ENCODE data around the gene TMPRSS9.

The TMPRSS9 gene

DNA sequence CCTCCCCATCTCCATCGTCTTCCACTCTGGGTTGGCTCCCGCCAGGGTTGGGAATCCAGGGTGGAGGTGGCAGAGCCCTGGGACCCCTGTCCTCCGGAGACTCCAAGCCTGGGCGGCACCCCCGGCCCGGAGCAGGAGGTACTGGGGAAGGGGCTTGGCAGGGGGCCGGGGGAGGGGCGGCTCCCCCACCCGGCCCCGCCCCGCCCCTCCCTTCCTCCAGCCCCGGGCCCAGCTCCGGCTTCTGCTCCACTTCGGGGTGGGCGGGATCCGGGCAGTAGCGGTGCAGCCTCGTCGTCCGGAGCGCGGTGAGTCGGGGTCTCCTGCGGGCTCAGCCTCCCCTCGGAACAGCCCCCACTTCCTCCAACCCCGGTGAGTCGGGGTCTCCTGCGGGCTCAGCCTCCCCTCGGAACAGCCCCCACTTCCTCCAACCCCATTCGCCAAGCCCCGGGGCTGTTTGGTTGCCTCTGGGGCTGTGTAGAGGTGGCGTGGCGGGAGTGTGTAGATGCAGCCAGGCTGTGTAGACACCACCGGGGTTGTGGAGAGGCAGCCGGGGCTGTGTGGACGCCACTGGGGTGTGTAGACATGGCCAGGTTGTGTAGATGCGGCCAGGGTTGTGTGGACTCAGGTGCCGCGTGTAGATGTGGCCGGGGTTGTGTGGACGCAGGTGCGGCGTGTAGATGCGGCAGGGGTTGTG is at the start of gene TMPRSS9:
Gene TMPRSS9 (plus strand): TSS at position 274 of the 694 bp plus-strand sequence. CDS start 29,521 bp downstream, outside the sequence.
- peaks cover 2% of the 10 kb centered on the region for H3K27me3 ChIP-seq (ENCODE audit: control insufficient read depth, insufficient read depth, low read length)
- H3K4me1 ChIP-seq (ENCODE audit: control insufficient read depth, insufficient read depth, low read length): no peaks in the 10 kb centered on the region
- H3K36me3 ChIP-seq (ENCODE audit: control insufficient read depth, insufficient read depth, low read length): no peaks in the 10 kb centered on the region
- H3K9me3 ChIP-seq (ENCODE audit: control insufficient read depth, insufficient read depth, low read length): no peaks in the 10 kb centered on the region
- peak within 1 kb of the TSS; percentile 19 for H3K4me3 ChIP-seq (ENCODE audit: low read depth, low read length)
- no peak within 1 kb of the TSS for H3K9ac ChIP-seq (ENCODE audit: low read depth, low read length)

DNA sequence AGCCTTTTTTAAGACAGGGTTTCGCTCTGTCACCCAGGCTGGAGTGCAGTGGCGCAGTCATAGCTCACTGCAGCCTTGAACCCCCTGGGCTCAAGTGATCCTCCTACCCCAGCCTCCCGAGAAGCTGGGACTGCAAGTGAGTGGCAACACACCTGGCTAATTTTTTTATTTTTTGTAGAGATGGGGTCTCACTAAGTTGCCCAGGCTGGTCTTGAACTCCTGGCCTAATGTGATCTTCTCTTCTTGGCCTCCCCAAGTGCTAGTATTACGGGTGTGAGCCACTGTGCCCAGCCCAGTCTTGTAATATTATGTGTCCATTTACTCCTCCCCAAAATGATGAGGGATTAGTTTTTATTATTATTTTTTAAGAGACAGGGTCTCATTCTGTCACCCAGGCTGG is 49.0 kb upstream of the TMPRSS9 start:
- peaks cover 5% of the 10 kb centered on the region for H3K9me3 ChIP-seq (ENCODE audit: control insufficient read depth, insufficient read depth, low read length)
- no peaks in the 10 kb centered on the region for H3K4me1 ChIP-seq (ENCODE audit: control insufficient read depth, insufficient read depth, low read length)
- no peak overlapping the region for H3K4me3 ChIP-seq (ENCODE audit: low read depth, low read length)
- peaks cover 12% of the 10 kb centered on the region for H3K27me3 ChIP-seq (ENCODE audit: control insufficient read depth, insufficient read depth, low read length)
- H3K9ac ChIP-seq (ENCODE audit: low read depth, low read length): no peak overlapping the region
- no peaks in the 10 kb centered on the region for H3K36me3 ChIP-seq (ENCODE audit: control insufficient read depth, insufficient read depth, low read length)

DNA sequence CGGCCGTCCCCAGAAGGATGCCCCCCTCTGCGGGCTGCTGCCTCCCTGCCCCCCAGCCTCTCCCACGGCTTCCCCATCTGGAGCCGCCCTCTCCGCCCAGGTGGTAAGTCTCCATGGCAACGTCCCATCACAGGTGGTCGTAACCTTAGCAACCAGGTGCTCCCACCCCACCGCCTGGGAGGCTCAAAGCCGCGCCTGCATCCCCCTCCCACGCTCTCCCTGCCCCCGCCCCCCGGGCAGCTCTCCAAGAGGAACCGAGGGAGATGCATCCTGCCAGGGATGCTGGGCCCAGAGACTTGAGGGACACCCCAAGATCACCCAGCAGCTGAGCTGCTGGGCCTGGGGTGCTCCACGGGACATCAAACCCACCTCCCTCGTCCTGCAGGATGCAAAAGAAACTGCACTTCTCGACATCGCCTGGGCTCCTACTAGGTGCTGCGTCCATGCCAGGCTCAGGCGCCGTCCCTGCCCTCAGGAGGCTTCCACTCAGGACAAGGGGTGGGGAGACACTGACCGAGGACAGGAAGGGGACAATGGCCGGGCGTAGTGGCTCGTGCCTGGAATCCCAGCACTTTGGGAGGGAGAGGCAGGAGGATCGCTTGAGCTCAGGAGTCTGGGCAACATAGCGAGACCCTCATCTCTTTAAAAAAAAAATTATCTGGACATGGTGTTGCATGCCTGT is 47.1 kb upstream of the TMPRSS9 start:
- peaks cover 5% of the 10 kb centered on the region for H3K9me3 ChIP-seq (ENCODE audit: control insufficient read depth, insufficient read depth, low read length)

DNA sequence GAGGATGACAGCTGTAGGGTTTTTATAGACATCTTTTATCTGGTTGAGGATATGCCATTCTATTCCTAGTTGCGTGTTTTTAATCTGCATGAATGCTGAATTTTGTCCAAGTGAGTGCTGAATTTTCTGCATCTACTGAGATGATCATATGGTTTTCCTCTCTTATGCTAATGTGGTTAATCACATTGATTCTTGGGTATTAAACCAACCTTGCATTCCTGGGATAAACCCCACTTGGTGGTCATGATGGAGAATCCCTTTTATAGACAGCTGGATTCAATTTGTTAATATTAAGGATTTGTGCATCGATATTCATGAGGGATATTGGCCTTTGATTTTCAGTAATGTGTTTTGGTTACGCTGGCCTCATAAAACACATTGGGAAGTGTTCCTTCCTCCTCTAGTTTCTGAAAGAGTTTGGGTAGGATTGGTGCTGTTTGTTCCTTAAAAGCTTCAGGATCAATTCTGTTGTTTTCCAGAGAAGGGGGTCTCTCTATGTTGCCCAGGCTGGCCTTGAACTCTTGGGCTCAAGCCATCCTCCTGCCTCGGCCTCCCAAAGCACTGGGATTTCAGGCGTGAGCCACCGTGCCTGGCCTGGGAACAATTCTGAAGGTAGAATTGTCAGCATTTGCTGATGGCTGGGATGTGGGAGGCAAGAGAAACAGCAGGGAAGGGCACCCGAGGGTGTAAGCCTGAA is 44.8 kb upstream of the TMPRSS9 start:
- Histone ChIP-seq H3K4me3 (ENCODE audit: low read depth, low read length) (no peak overlapping the region), H3K4me1 (ENCODE audit: control insufficient read depth, insufficient read depth, low read length) (no peaks in the 10 kb centered on the region), H3K27me3 (ENCODE audit: control insufficient read depth, insufficient read depth, low read length) (no peaks in the 10 kb centered on the region), H3K9ac (ENCODE audit: low read depth, low read length) (no peak overlapping the region), H3K36me3 (ENCODE audit: control insufficient read depth, insufficient read depth, low read length) (no peaks in the 10 kb centered on the region), H3K9me3 (ENCODE audit: control insufficient read depth, insufficient read depth, low read length) (peaks cover 5% of the 10 kb centered on the region)

More for the DNA sequence above, 47.1 kb upstream of the TMPRSS9 start:
- peaks cover 5% of the 10 kb centered on the region for H3K27me3 ChIP-seq (ENCODE audit: control insufficient read depth, insufficient read depth, low read length)
- no peaks in the 10 kb centered on the region for H3K36me3 ChIP-seq (ENCODE audit: control insufficient read depth, insufficient read depth, low read length)
- H3K4me3 ChIP-seq (ENCODE audit: low read depth, low read length): peak overlapping the region; percentile 18
- no peak overlapping the region for H3K9ac ChIP-seq (ENCODE audit: low read depth, low read length)
- H3K4me1 ChIP-seq (ENCODE audit: control insufficient read depth, insufficient read depth, low read length): no peaks in the 10 kb centered on the region

DNA sequence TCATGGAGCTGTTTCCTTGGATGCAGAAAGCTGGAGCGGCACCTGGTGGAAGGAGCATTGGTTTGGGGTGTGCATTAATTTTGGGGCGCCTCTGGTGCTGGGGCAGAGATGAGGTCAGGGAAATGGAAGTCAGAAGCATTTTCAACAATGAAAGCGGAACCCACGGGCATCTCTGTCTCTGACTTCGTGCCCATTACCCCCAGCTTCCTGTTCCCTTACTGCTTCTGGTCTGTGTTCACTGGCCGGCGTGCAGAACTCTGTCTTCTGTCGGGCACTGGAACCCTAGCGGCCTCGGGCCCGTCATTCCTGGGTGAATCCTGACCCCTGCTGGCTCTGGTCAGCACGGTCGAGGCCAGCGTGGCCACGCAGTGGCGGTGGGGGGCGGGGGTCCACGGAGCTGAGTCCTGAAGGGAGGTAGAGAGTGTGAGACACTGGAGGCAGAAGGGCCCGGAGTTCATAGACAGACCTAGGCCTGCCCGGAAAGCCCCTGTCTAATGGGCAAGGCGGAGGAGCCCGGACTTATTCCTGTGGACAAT is 44.2 kb upstream of the TMPRSS9 start:
- H3K27me3 ChIP-seq (ENCODE audit: control insufficient read depth, insufficient read depth, low read length): no peaks in the 10 kb centered on the region
- H3K9ac ChIP-seq (ENCODE audit: low read depth, low read length): no peak overlapping the region
- H3K4me3 ChIP-seq (ENCODE audit: low read depth, low read length): no peak overlapping the region
- H3K4me1 ChIP-seq (ENCODE audit: control insufficient read depth, insufficient read depth, low read length): no peaks in the 10 kb centered on the region
- H3K9me3 ChIP-seq (ENCODE audit: control insufficient read depth, insufficient read depth, low read length): peaks cover 5% of the 10 kb centered on the region
- H3K36me3 ChIP-seq (ENCODE audit: control insufficient read depth, insufficient read depth, low read length): no peaks in the 10 kb centered on the region

DNA sequence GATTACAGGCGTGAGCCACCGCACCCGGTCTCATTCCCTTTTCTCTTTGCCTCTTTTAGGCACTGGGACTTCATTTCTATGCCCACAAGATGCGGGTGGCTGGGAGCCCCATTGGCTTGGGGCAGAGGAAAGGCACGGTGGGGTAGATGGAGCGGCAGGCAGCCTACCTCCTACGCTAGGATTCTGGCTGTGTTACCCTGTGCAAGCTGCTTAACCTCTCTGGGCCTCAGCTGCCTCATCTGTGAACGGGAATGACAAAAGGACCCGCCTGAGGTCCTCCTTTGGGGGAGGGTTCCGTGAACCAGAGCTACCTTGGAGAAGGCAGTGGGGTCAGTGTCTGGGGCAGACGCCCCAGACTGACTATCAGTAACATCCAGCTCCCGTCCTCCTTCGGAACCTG is 42.8 kb upstream of the TMPRSS9 start:
- H3K4me3 ChIP-seq (ENCODE audit: low read depth, low read length): no peak overlapping the region
- H3K9ac ChIP-seq (ENCODE audit: low read depth, low read length): no peak overlapping the region
- H3K9me3 ChIP-seq (ENCODE audit: control insufficient read depth, insufficient read depth, low read length): peaks cover 5% of the 10 kb centered on the region
- no peaks in the 10 kb centered on the region for H3K27me3 ChIP-seq (ENCODE audit: control insufficient read depth, insufficient read depth, low read length)
- no peaks in the 10 kb centered on the region for H3K4me1 ChIP-seq (ENCODE audit: control insufficient read depth, insufficient read depth, low read length)
- H3K36me3 ChIP-seq (ENCODE audit: control insufficient read depth, insufficient read depth, low read length): peaks cover 4% of the 10 kb centered on the region

DNA sequence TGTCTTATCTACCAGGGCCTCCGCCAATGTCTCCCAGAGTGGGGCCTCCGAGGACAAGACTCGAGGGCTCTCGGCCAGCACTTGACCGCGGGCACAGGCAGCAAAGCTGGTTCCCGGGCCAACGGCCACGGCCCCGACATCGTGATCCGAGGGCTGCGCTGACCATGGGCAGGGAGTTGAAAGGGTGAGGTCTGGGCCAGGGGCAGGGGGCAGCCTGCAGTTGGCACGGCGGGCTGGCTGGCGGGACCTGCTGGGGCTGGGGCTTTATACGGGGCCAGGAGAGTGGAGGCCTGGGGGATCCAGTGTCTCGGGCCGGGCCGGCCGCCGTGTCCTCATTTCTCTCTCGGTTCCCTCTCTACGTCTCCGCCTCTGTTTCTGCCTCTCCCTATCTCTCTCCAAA is 42.3 kb upstream of the TMPRSS9 start:
- Histone ChIP-seq H3K9me3 (ENCODE audit: control insufficient read depth, insufficient read depth, low read length) (peaks cover 5% of the 10 kb centered on the region), H3K4me3 (ENCODE audit: low read depth, low read length) (no peak overlapping the region)

DNA sequence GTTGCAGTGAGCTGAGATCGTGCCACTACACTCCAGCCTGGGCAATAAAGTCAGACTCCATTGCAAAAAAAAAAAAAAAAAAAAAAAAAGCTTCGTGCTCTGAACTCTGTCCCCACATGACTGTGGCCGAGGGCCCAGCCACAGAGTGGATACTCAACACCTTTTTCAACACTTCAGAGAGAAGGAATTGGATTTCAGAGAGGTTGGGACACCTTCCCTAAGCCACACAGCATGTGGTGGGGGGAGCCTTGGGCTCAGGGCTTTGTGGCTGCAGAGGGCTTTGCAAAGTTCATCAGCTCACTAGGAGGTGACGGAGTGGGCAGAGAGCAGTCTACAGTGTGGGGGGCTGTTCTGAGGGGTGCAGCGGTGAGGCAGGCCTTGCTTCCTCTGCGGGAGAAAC is 41.1 kb upstream of the TMPRSS9 start:
- H3K9ac ChIP-seq (ENCODE audit: low read depth, low read length): no peak overlapping the region
- H3K4me3 ChIP-seq (ENCODE audit: low read depth, low read length): no peak overlapping the region
- H3K27me3 ChIP-seq (ENCODE audit: control insufficient read depth, insufficient read depth, low read length): no peaks in the 10 kb centered on the region
- H3K36me3 ChIP-seq (ENCODE audit: control insufficient read depth, insufficient read depth, low read length): peaks cover 6% of the 10 kb centered on the region
- peaks cover 5% of the 10 kb centered on the region for H3K9me3 ChIP-seq (ENCODE audit: control insufficient read depth, insufficient read depth, low read length)
- H3K4me1 ChIP-seq (ENCODE audit: control insufficient read depth, insufficient read depth, low read length): no peaks in the 10 kb centered on the region

More for the DNA sequence above, 42.3 kb upstream of the TMPRSS9 start:
- Histone ChIP-seq H3K27me3 (ENCODE audit: control insufficient read depth, insufficient read depth, low read length) (no peaks in the 10 kb centered on the region), H3K4me1 (ENCODE audit: control insufficient read depth, insufficient read depth, low read length) (no peaks in the 10 kb centered on the region), H3K36me3 (ENCODE audit: control insufficient read depth, insufficient read depth, low read length) (peaks cover 4% of the 10 kb centered on the region), H3K9ac (ENCODE audit: low read depth, low read length) (no peak overlapping the region)

DNA sequence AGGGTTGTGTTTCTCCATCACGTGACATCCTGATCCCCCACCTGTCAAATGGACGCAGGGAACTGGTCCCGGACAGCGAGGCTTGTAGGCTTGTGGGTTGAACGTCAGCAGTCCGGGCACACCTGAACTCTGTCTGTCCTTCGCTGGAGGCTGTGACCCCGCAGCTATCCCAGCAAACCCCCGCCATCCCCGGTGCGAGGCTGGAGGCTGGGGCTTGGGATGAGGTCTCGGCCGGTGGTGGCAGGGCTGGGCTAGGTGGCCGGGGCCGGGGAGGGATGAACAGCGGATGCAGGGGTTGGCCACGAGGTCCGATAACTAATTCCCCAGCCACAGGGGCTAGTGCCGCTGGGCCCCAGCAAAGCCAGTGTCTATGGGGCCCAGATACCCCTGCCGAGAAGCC is 40.5 kb upstream of the TMPRSS9 start:
- Histone ChIP-seq H3K36me3 (ENCODE audit: control insufficient read depth, insufficient read depth, low read length) (peaks cover 10% of the 10 kb centered on the region), H3K4me3 (ENCODE audit: low read depth, low read length) (no peak overlapping the region), H3K27me3 (ENCODE audit: control insufficient read depth, insufficient read depth, low read length) (no peaks in the 10 kb centered on the region), H3K9ac (ENCODE audit: low read depth, low read length) (no peak overlapping the region), H3K9me3 (ENCODE audit: control insufficient read depth, insufficient read depth, low read length) (peaks cover 5% of the 10 kb centered on the region), H3K4me1 (ENCODE audit: control insufficient read depth, insufficient read depth, low read length) (no peaks in the 10 kb centered on the region)

DNA sequence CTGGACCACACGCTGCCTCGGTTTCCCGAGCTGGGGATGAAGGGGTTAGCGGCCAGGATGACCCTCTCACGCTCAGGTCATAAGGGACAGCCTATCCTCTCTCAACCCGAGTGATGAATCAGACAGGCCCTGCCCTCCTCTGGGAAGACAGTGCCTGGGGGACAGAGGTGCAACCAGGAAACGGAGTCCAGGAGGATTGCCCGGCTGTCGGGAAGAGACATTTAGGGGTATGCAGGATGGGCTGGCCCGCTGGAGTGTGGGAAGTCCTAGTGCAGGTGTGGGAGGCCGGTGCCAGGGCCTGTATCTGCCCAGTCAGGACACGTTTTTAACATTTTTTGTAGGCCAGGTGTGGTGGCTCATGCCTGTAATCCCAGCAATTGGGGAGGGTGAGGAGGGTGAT is 40.0 kb upstream of the TMPRSS9 start:
- Histone ChIP-seq H3K4me1 (ENCODE audit: control insufficient read depth, insufficient read depth, low read length) (no peaks in the 10 kb centered on the region), H3K27me3 (ENCODE audit: control insufficient read depth, insufficient read depth, low read length) (no peaks in the 10 kb centered on the region), H3K36me3 (ENCODE audit: control insufficient read depth, insufficient read depth, low read length) (peaks cover 15% of the 10 kb centered on the region), H3K9me3 (ENCODE audit: control insufficient read depth, insufficient read depth, low read length) (peaks cover 2% of the 10 kb centered on the region), H3K4me3 (ENCODE audit: low read depth, low read length) (no peak overlapping the region), H3K9ac (ENCODE audit: low read depth, low read length) (no peak overlapping the region)

DNA sequence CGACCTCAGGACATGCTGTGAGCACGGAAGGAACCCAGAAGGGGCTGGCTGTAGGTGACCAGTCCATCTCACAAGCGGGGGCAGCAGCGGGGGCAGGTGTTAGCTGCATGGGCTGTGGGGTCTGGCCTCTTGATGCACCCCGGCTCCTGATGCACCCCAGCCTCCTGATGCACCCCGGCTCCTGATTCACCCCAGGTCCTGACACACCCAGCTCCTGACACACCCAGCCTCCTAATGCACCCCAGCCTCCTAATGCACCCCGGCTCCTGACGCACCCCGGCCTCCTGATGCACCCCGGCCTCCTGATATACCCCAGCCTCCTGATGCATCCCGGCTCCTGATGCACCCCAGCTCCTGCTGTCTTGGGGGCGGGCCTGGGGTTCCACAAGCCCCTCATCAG is 39.1 kb upstream of the TMPRSS9 start:
- no peak overlapping the region for H3K4me3 ChIP-seq (ENCODE audit: low read depth, low read length)
- no peaks in the 10 kb centered on the region for H3K27me3 ChIP-seq (ENCODE audit: control insufficient read depth, insufficient read depth, low read length)
- no peaks in the 10 kb centered on the region for H3K9me3 ChIP-seq (ENCODE audit: control insufficient read depth, insufficient read depth, low read length)
- H3K36me3 ChIP-seq (ENCODE audit: control insufficient read depth, insufficient read depth, low read length): peaks cover 17% of the 10 kb centered on the region
- H3K9ac ChIP-seq (ENCODE audit: low read depth, low read length): no peak overlapping the region
- no peaks in the 10 kb centered on the region for H3K4me1 ChIP-seq (ENCODE audit: control insufficient read depth, insufficient read depth, low read length)

All from iPS-15b (cell line).